Hepatocyte (in vitro differentiated cells): ENCODE measurements around the gene DNM2. TPM values are rescaled to one million over a fixed set of nuclear protein-coding genes. Genes with fewer than 3 reads are reported as not detected.

Experiments used
- DNase-seq: peaks from one replicate; pipeline ENCODE4 v3.0.0-alpha.2; 2016; ENCODE audit warnings: low spot score
- H2AFZ ChIP-seq: fragments of 200-600 bp; sonication (generic); 2 replicates; pipeline ENCODE4 v1.6.0; 2016; ENCODE audit warnings: antibody characterized with exemption, mild to moderate bottlenecking
- H3K27ac ChIP-seq: fragments of 200-600 bp; sonication (generic); 2 replicates; pipeline ENCODE4 v1.5.1; 2016; ENCODE audit warnings: mild to moderate bottlenecking
- H3K27me3 ChIP-seq: fragments of 200-600 bp; sonication (generic); 2 replicates; pipeline ENCODE4 v1.6.1; 2016
- H3K36me3 ChIP-seq: fragments of 200-600 bp; sonication (generic); replicated peaks from 2 replicates; pipeline ENCODE4 v1.5.1; 2016; ENCODE audit warnings: low read depth; ENCODE audit not compliant: insufficient read depth
- H3K4me1 ChIP-seq: fragments of 200-600 bp; sonication (generic); 2 replicates; pipeline ENCODE4 v1.5.1; 2016; ENCODE audit warnings: mild to moderate bottlenecking, moderate library complexity; ENCODE audit not compliant: insufficient read depth
- H3K4me2 ChIP-seq: fragments of 200-600 bp; sonication (generic); 2 replicates; pipeline ENCODE4 v1.6.0; 2016
- H3K4me3 ChIP-seq: fragments of 200-600 bp; sonication (generic); 2 replicates; pipeline ENCODE4 v1.5.1; 2016; ENCODE audit warnings: mild to moderate bottlenecking
- H3K79me2 ChIP-seq: fragments of 200-600 bp; sonication (generic); 2 replicates; pipeline ENCODE4 v1.6.0; 2017; ENCODE audit warnings: mild to moderate bottlenecking
- H3K9me2 ChIP-seq: fragments of 200-600 bp; sonication (generic); replicated peaks from 2 replicates; pipeline ENCODE4 v1.6.0; 2017; ENCODE audit warnings: mild to moderate bottlenecking; ENCODE audit not compliant: insufficient read depth
- H3K9me3 ChIP-seq: fragments of 200-600 bp; sonication (generic); 2 replicates; pipeline ENCODE4 v1.5.1; 2016; ENCODE audit warnings: low read depth, mild to moderate bottlenecking
- H4K20me1 ChIP-seq: fragments of 200-600 bp; sonication (generic); 2 replicates; pipeline ENCODE4 v1.6.0; 2016; ENCODE audit warnings: mild to moderate bottlenecking; ENCODE audit not compliant: insufficient read depth, poor library complexity, severe bottlenecking
- CTCF ChIP-seq: fragments of 200-600 bp; sonication (generic); IDR thresholded peaks from 2 replicates; pipeline ENCODE4 v1.5.1; 2016; ENCODE audit warnings: antibody characterized with exemption, mild to moderate bottlenecking; ENCODE audit not compliant: poor library complexity
- EZH2 ChIP-seq: fragments of 200-600 bp; sonication (generic); IDR thresholded peaks from 2 replicates; pipeline ENCODE4 v1.6.1; 2016; ENCODE audit warnings: antibody characterized with exemption, mild to moderate bottlenecking, borderline replicate concordance
- EZH2phosphoT487 ChIP-seq: fragments of 200-600 bp; sonication (generic); IDR thresholded peaks from one replicate; pipeline ENCODE4 v1.6.1; 2018; ENCODE audit warnings: antibody characterized with exemption, mild to moderate bottlenecking, low read depth, moderate library complexity; ENCODE audit not compliant: unreplicated experiment, severe bottlenecking
- WGBS: methylation state at CpG from one replicate; pipeline ENCODE4 v1.1.6; 2016; ENCODE audit warnings: low lambda C conversion rate; ENCODE audit errors: missing lambda C conversion rate; 5-methylcytosine and 5-hydroxymethylcytosine counted together
- polyA plus RNA-seq: library from polyadenylated mRNA; unstranded; fragments of >200 nt; fragmentation: Nextera tagmentation; extraction: Ambion mirVana; gene quantifications from 2 replicates; pipeline ENCODE4 v1.2.1, GENCODE V29; 2016
- total RNA-seq: library from RNA; depleted of rRNA; stranded (reverse); fragments of >200 nt; gene quantifications from 2 replicates; pipeline ENCODE4 v1.2.3, GENCODE V29; 2014

DNM2 gene
- total and polyA plus RNA-seq, 2 experiments from 2014 or later, result 93.9 to 130 TPM

GRCh38 chr19:10727685-10728201, 9.9 kb downstream of the DNM2 start:
- H4K20me1 ChIP-seq, result peaks cover 55% of the 10 kb centered on the region
- no peak overlapping the region for H3K4me3 ChIP-seq
- WGBS, result 84% methylated on average over 14 of the region's 14 CpGs
- no peaks in the 10 kb centered on the region for H3K9me3 ChIP-seq
- H3K27ac ChIP-seq, result peak overlapping the region; percentile 60
- TF ChIP-seq CTCF, result no peak
- TF ChIP-seq EZH2phosphoT487, result no peak
- TF ChIP-seq EZH2, result no peak
- H3K4me2 ChIP-seq, result no peak overlapping the region
- H3K79me2 ChIP-seq, result peaks cover 100% of the 10 kb centered on the region
- H3K27me3 ChIP-seq, result no peaks in the 10 kb centered on the region
- H3K9me2 ChIP-seq, result no peaks in the 10 kb centered on the region
- no peaks in the 10 kb centered on the region for H3K36me3 ChIP-seq
- peaks cover 4% of the 10 kb centered on the region for H3K4me1 ChIP-seq
- H2AFZ ChIP-seq, result no peak overlapping the region
- DNase-seq, result no peak

- Histone ChIP-seq H3K79me2 (peaks cover 100% of the 10 kb centered on the region), H4K20me1 (peaks cover 44% of the 10 kb centered on the region), H3K4me2 (no peak overlapping the region), H3K27me3 (no peaks in the 10 kb centered on the region), H3K4me3 (no peak overlapping the region), H3K4me1 (peaks cover 4% of the 10 kb centered on the region), H3K9me3 (no peaks in the 10 kb centered on the region), H3K36me3 (no peaks in the 10 kb centered on the region), H3K27ac (no peak overlapping the region), H3K9me2 (no peaks in the 10 kb centered on the region), H2AFZ (no peak overlapping the region)
- no peak for TF ChIP-seq EZH2phosphoT487
- no peak for TF ChIP-seq CTCF
- TF ChIP-seq EZH2, result no peak
- 97% methylated on average over 14 of the region's 14 CpGs for WGBS
- no peak for DNase-seq
These were observed 11.5 kb downstream of the DNM2 start for GRCh38 chr19:10729411-10729810.

GRCh38 chr19:10730932-10731331, 13.1 kb downstream of the DNM2 start:
- Histone ChIP-seq H3K27me3 (no peaks in the 10 kb centered on the region), H3K4me2 (no peak overlapping the region), H2AFZ (no peak overlapping the region), H3K79me2 (peaks cover 100% of the 10 kb centered on the region), H3K4me1 (peaks cover 4% of the 10 kb centered on the region), H3K9me2 (no peaks in the 10 kb centered on the region), H3K36me3 (no peaks in the 10 kb centered on the region), H3K27ac (no peak overlapping the region), H3K4me3 (no peak overlapping the region), H4K20me1 (peaks cover 33% of the 10 kb centered on the region), H3K9me3 (no peaks in the 10 kb centered on the region)
- no peak for TF ChIP-seq EZH2
- no peak for TF ChIP-seq EZH2phosphoT487
- TF ChIP-seq CTCF, result no peak
- DNase-seq, result no peak
- WGBS, result 96% methylated on average over 12 of the region's 12 CpGs
